ENCODE results near the gene NPHS1.
"Not testable (repeated sequence)": the region's sequence is repeated elsewhere in the genome, so short reads cannot be mapped to it uniquely, and the experiment has no call there.

The NPHS1 gene

DNA sequence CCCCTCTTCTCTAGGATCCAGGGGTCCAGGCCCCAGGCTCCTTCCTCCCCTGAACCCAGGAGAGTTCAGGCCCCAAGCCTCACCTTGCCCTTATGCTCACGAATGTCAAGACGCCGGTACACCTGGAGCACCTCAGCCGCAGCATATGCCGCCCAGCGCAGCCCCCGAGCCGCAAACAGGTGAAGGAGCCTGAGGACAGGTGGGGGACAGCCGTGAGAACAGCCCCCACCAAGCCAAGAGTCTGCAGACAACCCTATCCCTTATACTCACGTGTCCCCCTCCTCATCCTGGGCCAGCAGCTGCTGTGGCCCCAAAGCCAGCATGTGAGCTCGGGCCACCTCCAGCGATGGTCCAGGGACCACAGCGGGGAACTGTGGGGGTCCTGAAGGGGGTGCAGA is 44.3 kb upstream of the NPHS1 start:
- TF ChIP-seq, protein P1, sequence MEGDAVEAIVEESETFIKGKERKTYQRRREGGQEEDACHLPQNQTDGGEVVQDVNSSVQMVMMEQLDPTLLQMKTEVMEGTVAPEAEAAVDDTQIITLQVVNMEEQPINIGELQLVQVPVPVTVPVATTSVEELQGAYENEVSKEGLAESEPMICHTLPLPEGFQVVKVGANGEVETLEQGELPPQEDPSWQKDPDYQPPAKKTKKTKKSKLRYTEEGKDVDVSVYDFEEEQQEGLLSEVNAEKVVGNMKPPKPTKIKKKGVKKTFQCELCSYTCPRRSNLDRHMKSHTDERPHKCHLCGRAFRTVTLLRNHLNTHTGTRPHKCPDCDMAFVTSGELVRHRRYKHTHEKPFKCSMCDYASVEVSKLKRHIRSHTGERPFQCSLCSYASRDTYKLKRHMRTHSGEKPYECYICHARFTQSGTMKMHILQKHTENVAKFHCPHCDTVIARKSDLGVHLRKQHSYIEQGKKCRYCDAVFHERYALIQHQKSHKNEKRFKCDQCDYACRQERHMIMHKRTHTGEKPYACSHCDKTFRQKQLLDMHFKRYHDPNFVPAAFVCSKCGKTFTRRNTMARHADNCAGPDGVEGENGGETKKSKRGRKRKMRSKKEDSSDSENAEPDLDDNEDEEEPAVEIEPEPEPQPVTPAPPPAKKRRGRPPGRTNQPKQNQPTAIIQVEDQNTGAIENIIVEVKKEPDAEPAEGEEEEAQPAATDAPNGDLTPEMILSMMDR (IDR thresholded peaks at IDR 0.05; ENCODE audit: low read depth, low read length), result no peak
- H3K27me3 ChIP-seq, result no peaks in the 10 kb centered on the region
- no peak overlapping the region for H3K4me3 ChIP-seq (ENCODE audit: low read depth, low read length)
- H3K9me3 ChIP-seq, result no peaks in the 10 kb centered on the region
- H3K4me1 ChIP-seq, result peaks cover 4% of the 10 kb centered on the region; the same call in 1 of the 2 replicates
- peaks cover 30% of the 10 kb centered on the region for H3K36me3 ChIP-seq
- DNase-seq, result no peak

DNA sequence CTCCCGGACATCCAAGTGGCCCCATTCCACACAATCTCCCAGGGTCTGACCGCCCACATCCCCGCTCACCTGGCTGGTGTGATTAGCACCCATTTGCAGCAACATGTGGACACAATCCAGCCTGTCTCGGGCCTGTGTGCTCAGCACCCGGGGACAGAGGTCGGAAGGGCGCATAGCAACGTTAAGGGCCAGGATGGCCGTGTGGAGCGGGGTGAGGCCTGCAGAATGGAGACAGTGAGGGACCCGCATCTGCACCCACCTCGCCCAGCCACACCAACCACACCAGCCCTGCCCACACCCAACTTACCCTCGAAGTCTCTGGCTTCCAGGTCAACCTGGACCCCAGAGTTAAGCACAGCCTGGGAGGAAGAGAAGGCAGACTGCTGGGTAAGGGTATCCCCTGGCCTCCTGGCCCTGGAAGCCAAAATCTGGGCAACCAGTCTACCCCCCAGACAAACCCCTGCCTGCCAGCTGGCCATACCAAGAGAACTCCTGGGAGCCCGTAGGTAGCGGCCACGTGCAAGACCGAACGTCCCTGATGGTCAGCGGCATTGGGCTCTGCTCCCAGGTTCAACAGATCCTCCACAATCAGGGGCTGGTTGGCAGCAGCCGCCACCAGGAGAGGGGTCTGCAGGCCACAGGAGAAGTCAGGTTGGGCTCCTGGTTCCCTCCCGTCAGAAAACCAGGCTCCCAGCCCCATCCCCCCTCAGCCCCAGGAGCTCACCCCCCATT is 43.8 kb upstream of the NPHS1 start:
- H3K27me3 ChIP-seq, result no peaks in the 10 kb centered on the region
- TF ChIP-seq, protein P1 (IDR thresholded peaks at IDR 0.05; ENCODE audit: low read depth, low read length), result no peak
- H3K4me3 ChIP-seq (ENCODE audit: low read depth, low read length), result no peak overlapping the region
- DNase-seq, result no peak
- H3K4me1 ChIP-seq, result peaks cover 4% of the 10 kb centered on the region; the same call in 1 of the 2 replicates
- H3K9me3 ChIP-seq, result no peaks in the 10 kb centered on the region
- H3K36me3 ChIP-seq, result peaks cover 30% of the 10 kb centered on the region

DNA sequence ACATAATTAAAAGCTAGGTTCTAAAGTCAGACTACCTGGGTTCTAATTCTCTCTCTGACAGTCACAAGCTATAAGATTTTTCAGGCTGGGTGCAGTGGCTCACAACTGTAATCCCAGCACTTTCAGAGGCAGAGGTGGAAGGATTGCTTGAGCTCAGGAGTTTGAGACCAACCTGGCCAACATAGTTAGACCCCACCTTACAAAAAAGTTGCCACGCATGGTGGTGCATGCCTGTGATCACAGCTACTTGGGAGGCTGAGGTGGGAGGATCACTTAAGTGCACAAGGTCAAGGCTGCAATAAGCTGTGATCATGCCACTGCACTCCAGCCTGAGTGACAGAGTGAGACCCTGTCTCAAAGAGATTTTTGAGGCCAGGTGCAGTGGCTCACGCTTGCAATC is 42.0 kb upstream of the NPHS1 start:
- TF ChIP-seq, protein P1 (IDR thresholded peaks at IDR 0.05; ENCODE audit: low read depth, low read length), result no peak
- Histone ChIP-seq H3K36me3 (peaks cover 37% of the 10 kb centered on the region), H3K4me3 (ENCODE audit: low read depth, low read length) (no peak overlapping the region), H3K27me3 (no peaks in the 10 kb centered on the region), H3K4me1 (peaks cover 4% of the 10 kb centered on the region; the same call in 1 of the 2 replicates), H3K9me3 (no peaks in the 10 kb centered on the region)
- no peak for DNase-seq

DNA sequence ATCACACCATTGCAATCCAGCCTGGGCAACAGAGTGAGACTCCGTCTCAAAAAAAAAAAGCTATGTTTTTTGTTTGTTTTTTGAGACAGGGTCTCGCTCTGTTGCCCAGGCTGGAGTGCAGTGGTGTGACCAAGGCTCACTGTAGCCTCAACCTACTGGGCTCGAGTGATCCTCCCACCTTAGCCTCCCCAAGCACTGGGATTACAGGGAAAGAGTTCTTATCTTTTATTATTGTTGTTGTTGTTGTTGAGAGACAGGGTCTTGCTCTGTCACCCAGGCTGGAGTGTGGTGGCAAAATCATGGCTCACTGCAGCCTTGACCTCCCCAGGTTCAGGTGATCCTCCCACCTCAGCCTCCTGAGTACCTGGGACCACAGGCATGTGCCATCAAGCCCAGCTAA is 39.5 kb upstream of the NPHS1 start:
- not testable (repeated sequence) for H3K4me3 ChIP-seq (ENCODE audit: low read depth, low read length); DNase-seq; H3K4me1 ChIP-seq; H3K27me3 ChIP-seq; H3K9me3 ChIP-seq
- peaks cover 35% of the 10 kb centered on the region for H3K36me3 ChIP-seq

DNA sequence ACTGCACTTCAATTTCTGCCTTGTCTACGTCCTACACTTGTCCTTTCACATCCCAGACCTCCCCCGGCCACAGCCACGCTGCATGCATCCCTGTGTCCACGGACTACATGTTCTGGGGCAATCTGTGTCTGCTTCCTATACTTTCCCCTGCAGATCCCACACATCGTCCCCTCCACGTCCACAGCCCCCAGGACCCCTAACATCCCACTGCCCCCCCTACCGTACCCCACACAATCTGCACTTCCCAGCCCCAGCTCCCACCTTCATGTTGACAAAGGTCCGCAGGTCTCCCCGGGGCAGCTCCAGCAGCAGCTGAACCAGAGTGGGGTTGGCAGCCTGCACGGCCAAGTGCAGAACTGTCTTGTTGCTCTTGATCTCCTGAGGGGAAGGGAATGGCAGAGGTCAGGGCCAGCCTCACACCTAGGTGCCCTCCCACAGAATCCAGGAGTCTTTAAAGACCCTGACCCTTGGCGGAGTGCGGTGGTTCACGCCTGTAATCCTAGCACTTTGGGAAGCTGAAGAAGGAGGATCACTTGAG is 37.9 kb upstream of the NPHS1 start:
- Histone ChIP-seq H3K27me3 (no peaks in the 10 kb centered on the region), H3K36me3 (peaks cover 27% of the 10 kb centered on the region), H3K4me1 (no peaks in the 10 kb centered on the region), H3K4me3 (ENCODE audit: low read depth, low read length) (no peak overlapping the region), H3K9me3 (no peaks in the 10 kb centered on the region)
- no peak for DNase-seq
- TF ChIP-seq, protein P1 (IDR thresholded peaks at IDR 0.05; ENCODE audit: low read depth, low read length), result no peak

DNA sequence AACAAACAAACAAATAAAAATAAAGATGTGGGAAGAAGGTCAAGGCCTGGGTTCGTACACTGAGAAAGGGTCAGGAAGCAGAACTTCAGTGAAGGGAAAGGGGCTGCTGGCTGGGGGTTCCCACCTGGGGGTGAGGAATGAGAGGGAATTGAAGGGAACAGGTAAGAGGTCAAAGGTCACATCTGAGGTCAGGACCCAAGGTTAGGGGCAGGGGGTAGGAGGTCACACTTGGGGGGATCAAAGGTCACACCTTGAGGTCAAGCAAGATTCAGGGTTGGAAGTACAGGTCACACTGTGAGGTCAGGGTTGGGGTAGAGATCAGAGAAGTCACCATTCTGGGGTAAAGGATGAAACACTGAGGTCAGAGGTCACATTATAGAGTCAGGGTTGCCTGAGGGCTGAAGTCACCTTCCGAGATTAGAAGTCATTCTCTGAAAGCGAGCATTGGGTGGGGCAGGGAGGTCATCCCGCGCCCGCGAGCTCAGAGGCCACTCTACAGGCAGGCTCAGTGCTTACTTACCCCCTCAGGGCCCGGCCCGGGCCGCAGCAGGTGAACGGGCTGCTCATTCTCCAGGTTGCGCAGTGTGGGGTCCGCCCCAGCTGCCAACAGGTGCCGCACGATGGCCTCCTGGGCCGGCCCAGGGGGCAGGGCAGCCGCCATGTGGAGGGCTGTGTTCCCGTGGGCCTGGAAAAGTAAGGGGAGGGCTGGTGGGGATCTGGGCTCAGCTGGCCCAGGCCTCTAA is 37.2 kb upstream of the NPHS1 start:
- TF ChIP-seq, protein P1 (IDR thresholded peaks at IDR 0.05; ENCODE audit: low read depth, low read length), result no peak
- no peaks in the 10 kb centered on the region for H3K27me3 ChIP-seq
- H3K4me1 ChIP-seq, result no peaks in the 10 kb centered on the region
- H3K4me3 ChIP-seq (ENCODE audit: low read depth, low read length), result no peak overlapping the region
- H3K9me3 ChIP-seq, result no peaks in the 10 kb centered on the region
- H3K36me3 ChIP-seq, result peaks cover 27% of the 10 kb centered on the region
- no peak for DNase-seq

Data from BE2C (cell line).